Gastroesophageal sphincter (tissue), 4 donors: ENCODE measurements around the gene SLC26A3. TPM values are rescaled to one million over a fixed set of nuclear protein-coding genes. Genes with fewer than 3 reads are reported as not detected.

Experiments
- ATAC-seq: fragments of 150-250 bp; one replicate; pipeline ENCODE4 v1.9.1; 2016; ENCODE audit warnings: mild to moderate bottlenecking, moderate library complexity
- H3K27ac ChIP-seq, 4 donors: fragments of 200-600 bp; sonication (generic) in 3 of 4; 1 replicate in 3 of 4; 2 replicates in 1 of 4; pipeline ENCODE4 v1.5.1; 2016 to 2019
- H3K27me3 ChIP-seq: fragments of 200-600 bp; sonication (generic); one replicate; pipeline ENCODE4 v1.5.1; 2019
- H3K36me3 ChIP-seq, 2 donors: fragments of 200-600 bp; sonication (generic); one replicate each; pipeline ENCODE4 v1.5.1; 2019; ENCODE audit warnings: control low read depth in 1 of 2
- H3K4me1 ChIP-seq, 3 donors: fragments of 200-600 bp; sonication (generic); 1 replicate in 2 of 3; 2 replicates in 1 of 3; pipeline ENCODE4 v1.5.1; 2016 to 2019; ENCODE audit warnings: control low read depth in 2 of 3
- H3K4me3 ChIP-seq, 2 donors: fragments of 200-600 bp; sonication (generic); one replicate each; pipeline ENCODE4 v1.5.1; 2019; ENCODE audit warnings: mild to moderate bottlenecking in 1 of 2, moderate library complexity in 1 of 2
- H3K9me3 ChIP-seq, 3 donors: fragments of 200-600 bp; sonication (generic); one replicate each; pipeline ENCODE4 v1.5.1; 2017 to 2019; ENCODE audit warnings: control low read depth in 2 of 3
- EP300 ChIP-seq: sonication (generic); formaldehyde crosslinking; IDR thresholded peaks from one replicate; pipeline ENCODE4 v1.6.1; 2017; ENCODE audit warnings: antibody characterized with exemption, mild to moderate bottlenecking
- POLR2A ChIP-seq, 2 donors: fragments of 450-650 bp; IDR thresholded peaks; one replicate each; pipeline ENCODE4 v1.6.1; 2017; ENCODE audit warnings: antibody characterized with exemption in 2 of 2, mild to moderate bottlenecking in 2 of 2, moderate library complexity in 1 of 2
- POLR2AphosphoS5 ChIP-seq: sonication (generic); formaldehyde crosslinking; IDR thresholded peaks from one replicate; pipeline ENCODE4 v1.6.1; 2017; ENCODE audit warnings: antibody characterized with exemption
- WGBS, 2 donors: methylation state at CpG; one replicate each; pipeline ENCODE4 v1.1.5; 2018; ENCODE audit warnings: low coverage in 1 of 2; 5-methylcytosine and 5-hydroxymethylcytosine counted together
- total RNA-seq, 4 donors: library from RNA; depleted of rRNA; stranded (reverse); fragments of >200 nt; gene quantifications; one replicate each; pipeline ENCODE4 v1.1.0, GENCODE V29; 2016
- TF ChIP-seq, protein P1 (sequence below), 4 experiments: fragments of 200-600 bp in 2 of 4; fragments of 450-650 bp in 2 of 4; sonication (generic) in 1 of 4; IDR thresholded peaks; one replicate each; pipeline ENCODE4 v1.5.1; 2017 to 2019; ENCODE audit warnings: antibody characterized with exemption in 4 of 4, mild to moderate bottlenecking in 2 of 4, moderate library complexity in 2 of 4

Gene SLC26A3
- total RNA-seq, 4 donors from 2014 or later: 0.81 to 13.1 (median 8.6) TPM

DNA sequence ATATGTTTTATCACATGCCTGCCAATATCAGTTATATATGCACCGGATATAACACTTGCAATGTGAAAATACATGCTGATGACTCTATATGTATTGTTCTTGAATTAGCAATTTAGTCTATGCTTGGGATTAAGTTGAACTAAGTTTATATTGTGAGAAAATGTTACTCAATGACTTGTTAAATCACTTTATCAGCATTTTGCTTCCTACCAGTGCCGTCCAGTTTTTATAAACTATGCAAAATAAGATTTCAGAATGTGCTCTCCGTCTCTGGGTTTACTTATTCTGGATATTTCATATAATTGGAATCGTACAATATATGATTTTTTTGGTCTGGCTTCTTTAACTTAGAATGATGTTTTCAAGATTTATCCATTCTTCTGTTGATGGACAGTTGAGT, 25.5 kb upstream of the SLC26A3 start:
- no peak for ATAC-seq
- Histone ChIP-seq H3K4me3 (no peak overlapping the region), H3K27ac (no peak overlapping the region), H3K4me1 (no peaks in the 10 kb centered on the region), H3K36me3 (no peaks in the 10 kb centered on the region), H3K27me3 (no peaks in the 10 kb centered on the region), H3K9me3 (no peaks in the 10 kb centered on the region)
- 79 to 84% methylated on average over 4 of the region's 4 CpGs for WGBS, 2 donors
- TF ChIP-seq POLR2A (IDR thresholded peaks at IDR 0.05) (no peak), EP300 (no peak), POLR2AphosphoS5 (no peak)
- TF ChIP-seq, protein P1, sequence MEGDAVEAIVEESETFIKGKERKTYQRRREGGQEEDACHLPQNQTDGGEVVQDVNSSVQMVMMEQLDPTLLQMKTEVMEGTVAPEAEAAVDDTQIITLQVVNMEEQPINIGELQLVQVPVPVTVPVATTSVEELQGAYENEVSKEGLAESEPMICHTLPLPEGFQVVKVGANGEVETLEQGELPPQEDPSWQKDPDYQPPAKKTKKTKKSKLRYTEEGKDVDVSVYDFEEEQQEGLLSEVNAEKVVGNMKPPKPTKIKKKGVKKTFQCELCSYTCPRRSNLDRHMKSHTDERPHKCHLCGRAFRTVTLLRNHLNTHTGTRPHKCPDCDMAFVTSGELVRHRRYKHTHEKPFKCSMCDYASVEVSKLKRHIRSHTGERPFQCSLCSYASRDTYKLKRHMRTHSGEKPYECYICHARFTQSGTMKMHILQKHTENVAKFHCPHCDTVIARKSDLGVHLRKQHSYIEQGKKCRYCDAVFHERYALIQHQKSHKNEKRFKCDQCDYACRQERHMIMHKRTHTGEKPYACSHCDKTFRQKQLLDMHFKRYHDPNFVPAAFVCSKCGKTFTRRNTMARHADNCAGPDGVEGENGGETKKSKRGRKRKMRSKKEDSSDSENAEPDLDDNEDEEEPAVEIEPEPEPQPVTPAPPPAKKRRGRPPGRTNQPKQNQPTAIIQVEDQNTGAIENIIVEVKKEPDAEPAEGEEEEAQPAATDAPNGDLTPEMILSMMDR (IDR thresholded peaks at IDR 0.05): no peak

DNA sequence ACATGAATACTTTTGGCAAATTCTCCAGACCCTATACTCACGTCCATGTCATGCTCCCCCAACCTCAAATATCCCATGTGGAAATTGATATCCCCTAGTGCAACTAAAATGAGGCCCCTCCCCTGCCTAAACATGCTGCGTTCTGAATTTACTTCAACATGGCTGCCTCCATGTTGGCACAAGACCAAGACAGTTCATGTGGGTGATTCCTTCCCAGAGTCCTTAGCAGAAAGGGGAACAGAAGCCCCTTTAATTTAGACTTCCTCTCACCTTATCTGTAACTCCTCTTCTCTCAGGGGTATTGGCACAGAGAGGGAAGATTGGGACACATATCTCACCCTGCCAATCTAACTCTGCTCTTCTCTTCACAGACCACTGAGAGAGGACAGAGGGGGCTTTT, 24.5 kb upstream of the SLC26A3 start:
- 72 to 75% methylated on average over 1 to 2 of the region's 2 CpGs for WGBS, 2 donors
- no peak for ATAC-seq
- Histone ChIP-seq H3K4me3 (no peak overlapping the region), H3K36me3 (no peaks in the 10 kb centered on the region), H3K27ac (no peak overlapping the region), H3K9me3 (no peaks in the 10 kb centered on the region), H3K27me3 (no peaks in the 10 kb centered on the region), H3K4me1 (no peaks in the 10 kb centered on the region)
- TF ChIP-seq POLR2AphosphoS5 (no peak), POLR2A (IDR thresholded peaks at IDR 0.05) (no peak), EP300 (no peak)
- TF ChIP-seq, protein P1 (IDR thresholded peaks at IDR 0.05): no peak

DNA sequence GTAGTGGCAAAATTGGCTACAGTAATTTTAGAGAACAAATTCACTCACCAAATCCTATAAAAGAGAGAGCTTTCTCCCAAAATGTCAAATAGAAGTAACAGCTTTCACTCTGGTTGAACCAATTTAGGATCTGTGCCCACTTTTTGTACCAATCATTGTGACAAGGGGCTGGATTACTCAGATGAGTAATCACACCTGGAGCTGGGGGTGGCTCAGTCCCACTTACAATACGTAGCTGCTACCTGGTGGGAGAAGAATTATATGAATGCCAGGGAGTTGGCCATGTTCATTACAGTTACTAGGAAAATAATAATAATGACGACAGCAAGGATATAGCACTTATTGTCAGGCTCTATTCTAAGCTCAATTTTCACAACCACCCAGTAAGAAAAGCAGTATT, 23.4 kb upstream of the SLC26A3 start:
- Histone ChIP-seq H3K9me3 (no peaks in the 10 kb centered on the region), H3K4me1 (no peaks in the 10 kb centered on the region), H3K27ac (no peak overlapping the region), H3K27me3 (no peaks in the 10 kb centered on the region), H3K4me3 (no peak overlapping the region), H3K36me3 (no peaks in the 10 kb centered on the region)
- TF ChIP-seq EP300 (no peak), POLR2AphosphoS5 (no peak), POLR2A (IDR thresholded peaks at IDR 0.05) (no peak)
- TF ChIP-seq, protein P1 (IDR thresholded peaks at IDR 0.05): no peak
- 67 to 69% methylated on average over 2 of the region's 2 CpGs for WGBS, 2 donors
- ATAC-seq: no peak

DNA sequence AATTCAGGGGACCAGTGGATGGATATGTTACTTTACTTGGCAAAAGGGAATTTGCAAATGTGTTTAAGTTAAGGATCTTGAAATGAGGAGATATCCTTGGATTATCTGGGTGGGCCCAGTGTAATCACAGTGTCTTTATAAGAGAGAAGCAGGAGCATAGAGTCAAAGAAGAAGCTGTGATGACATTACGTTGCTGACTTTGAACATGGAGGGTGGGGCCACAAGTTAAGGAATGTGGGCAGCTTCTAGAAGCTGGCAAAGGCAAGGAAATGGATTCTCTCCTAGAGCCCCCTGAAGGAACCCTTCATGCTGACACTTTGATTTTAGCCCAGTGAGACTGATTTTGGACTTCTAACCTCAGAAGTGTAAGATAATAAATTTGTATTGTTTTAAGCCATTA, 21.8 kb upstream of the SLC26A3 start:
- TF ChIP-seq POLR2AphosphoS5 (no peak), POLR2A (IDR thresholded peaks at IDR 0.05) (no peak), EP300 (no peak)
- TF ChIP-seq, protein P1 (IDR thresholded peaks at IDR 0.05): no peak
- Histone ChIP-seq H3K36me3 (no peaks in the 10 kb centered on the region), H3K4me3 (no peak overlapping the region), H3K27ac (no peak overlapping the region), H3K4me1 (no peaks in the 10 kb centered on the region), H3K9me3 (no peaks in the 10 kb centered on the region), H3K27me3 (no peaks in the 10 kb centered on the region)
- WGBS, 2 donors: 83 to 85% methylated on average over 1 of the region's 1 CpG
- no peak for ATAC-seq

DNA sequence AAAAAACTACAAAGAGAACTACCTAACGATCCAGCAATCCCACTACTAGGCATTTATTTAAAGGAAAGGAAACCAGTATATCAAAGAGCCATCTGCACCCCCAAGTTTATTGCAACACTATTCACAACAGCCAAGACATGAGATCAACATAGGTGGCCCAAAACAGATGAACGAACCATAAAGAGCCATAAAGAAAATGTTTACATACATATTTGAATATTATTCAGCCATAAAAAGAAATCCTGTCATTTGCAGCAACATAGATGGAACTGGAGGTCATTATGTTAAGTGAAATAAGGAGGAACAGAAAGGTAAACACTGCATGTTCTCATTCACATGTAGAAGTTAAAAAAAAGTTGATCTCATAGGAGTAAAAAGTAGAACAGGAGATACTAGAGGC, 15.6 kb upstream of the SLC26A3 start:
- Histone ChIP-seq H3K27ac (no peak overlapping the region), H3K36me3 (no peaks in the 10 kb centered on the region), H3K9me3 (no peaks in the 10 kb centered on the region), H3K27me3 (no peaks in the 10 kb centered on the region), H3K4me1 (peaks cover 0 to 10% (median 4%) of the 10 kb centered on the region in 3 donors), H3K4me3 (no peak overlapping the region)
- ATAC-seq: no peak
- WGBS, 2 donors: 70 to 77% methylated on average over 2 of the region's 2 CpGs
- no peak for TF ChIP-seq EP300
- TF ChIP-seq POLR2A (IDR thresholded peaks at IDR 0.05): no peak
- no peak for TF ChIP-seq POLR2AphosphoS5
- TF ChIP-seq, protein P1 (IDR thresholded peaks at IDR 0.05): no peak
